GM19452 (cell line): ENCODE data around the gene MOB3A.
"Not testable (repeated sequence)": the region's sequence is repeated elsewhere in the genome, so short reads cannot be mapped to it uniquely, and the experiment has no call there.

Experiments used
- ATAC-seq: cut with Tn5 transposase; IDR thresholded peaks from one replicate; pipeline ENCODE4 v1.9.1; 2021; ENCODE audit not compliant: unreplicated experiment

Gene MOB3A

GRCh38 chr19:2035590-2035991 is 60.5 kb downstream of the MOB3A start:
- no peak for ATAC-seq

- ATAC-seq, result no peak
Measured at GRCh38 chr19:2034729-2035589, 61.2 kb downstream of the MOB3A start.

DNA sequence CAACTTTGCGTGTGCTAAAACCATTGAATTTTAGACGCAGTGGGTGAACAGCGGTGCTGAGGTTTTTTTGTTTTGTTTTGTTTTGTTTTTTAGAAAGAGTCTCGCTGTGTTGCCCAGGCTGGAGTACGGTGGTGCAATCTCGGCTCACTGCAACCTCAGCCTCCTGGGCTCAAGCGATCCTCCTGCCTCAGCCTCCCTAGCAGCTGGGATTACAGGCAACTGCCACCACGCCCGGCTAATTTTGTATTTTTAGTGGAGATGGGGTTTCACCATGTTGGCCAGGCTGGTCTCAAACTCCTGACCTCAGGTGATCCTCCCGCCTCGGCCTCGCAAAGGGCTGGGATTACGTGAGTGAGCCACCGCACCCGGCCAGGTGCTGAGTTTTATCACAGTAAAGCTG is 61.9 kb downstream of the MOB3A start:
- not testable (repeated sequence) for ATAC-seq

GRCh38 chr19:2033825-2034159 is 62.3 kb downstream of the MOB3A start:
- ATAC-seq, result no peak

DNA sequence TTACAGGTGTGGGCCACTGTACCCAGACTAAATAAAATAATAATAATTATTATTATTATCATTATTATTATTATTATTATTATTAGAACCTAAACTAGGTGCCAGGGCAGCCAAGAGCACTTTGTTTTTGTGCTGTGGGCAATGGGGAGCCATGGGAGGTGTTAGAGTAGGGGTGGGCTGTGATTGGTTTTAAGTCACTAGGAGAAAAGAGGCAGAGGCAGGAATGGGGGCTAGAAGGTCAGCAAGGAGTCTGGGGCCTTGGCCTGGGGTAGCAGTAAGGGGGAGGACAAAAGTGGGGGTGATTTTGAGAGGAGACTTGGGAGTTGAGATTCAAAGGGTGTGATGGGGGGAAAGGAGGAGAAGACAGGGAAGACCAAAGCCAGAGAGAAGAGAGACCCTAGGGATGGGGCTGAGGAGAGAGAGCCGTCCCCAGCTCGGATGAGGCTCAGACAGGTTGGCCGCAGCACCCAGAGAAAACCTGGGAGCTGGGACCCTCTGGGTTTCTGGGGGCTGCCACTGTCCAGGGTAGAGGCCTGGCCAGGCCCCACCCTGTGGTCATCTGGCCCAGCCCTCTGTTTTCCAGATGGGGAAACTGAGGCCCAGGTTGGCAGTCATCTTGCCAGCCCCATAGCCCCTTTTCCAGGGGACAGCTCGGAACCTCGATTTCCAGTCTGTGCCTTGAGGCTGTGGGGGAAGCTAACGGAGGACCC is 62.9 kb downstream of the MOB3A start:
- no peak for ATAC-seq

- no peak for ATAC-seq
Measured at GRCh38 chr19:2032296-2032941, 63.7 kb downstream of the MOB3A start.

DNA sequence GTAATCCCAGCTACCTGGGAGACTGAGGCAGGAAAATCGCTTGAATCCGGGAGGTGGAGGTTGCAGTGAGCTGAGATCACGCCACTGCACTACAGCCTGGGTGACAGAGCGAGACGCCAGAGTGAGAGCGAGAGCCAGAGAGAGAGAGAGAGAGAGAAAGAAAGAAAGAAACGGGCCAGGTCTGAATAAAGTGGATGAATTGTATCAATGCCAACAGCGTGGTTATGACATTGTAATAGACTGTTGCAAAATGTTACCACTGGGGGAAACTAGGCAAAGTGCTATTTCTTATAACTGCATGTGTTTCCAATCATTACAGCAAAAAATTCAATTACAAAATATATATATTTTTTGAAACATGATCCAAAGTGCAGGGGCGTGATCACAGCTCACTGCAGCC is 68.8 kb downstream of the MOB3A start:
- no peak for ATAC-seq

DNA sequence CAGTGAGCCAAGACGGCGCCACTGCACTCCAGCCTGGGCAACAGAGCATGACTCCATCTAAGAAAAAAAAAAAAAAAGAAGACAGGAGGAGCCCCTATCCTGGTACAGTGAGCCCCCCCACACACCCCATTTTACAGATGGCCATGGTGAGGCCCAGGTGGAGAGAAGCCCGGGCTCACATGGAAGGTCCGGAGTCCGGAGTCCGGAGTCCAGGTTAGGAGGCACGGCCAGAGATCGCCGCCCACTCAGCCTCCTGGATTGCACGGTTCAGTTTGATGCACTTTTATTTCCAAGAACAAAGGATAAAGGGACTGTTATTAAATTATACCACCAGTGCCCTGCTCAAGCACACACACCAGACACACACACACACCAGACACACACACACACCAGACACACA is 69.4 kb downstream of the MOB3A start:
- ATAC-seq, result no peak

GRCh38 chr19:2022289-2022688 is 73.8 kb downstream of the MOB3A start:
- no peak for ATAC-seq

GRCh38 chr19:2021453-2022140 is 74.5 kb downstream of the MOB3A start:
- no peak for ATAC-seq
